ENCODE results near the gene ANKIB1. TPM values are rescaled to one million over a fixed set of nuclear protein-coding genes. Genes with fewer than 3 reads are reported as not detected.

Gene ANKIB1
- total RNA-seq, 2 experiments from 2014 or later, result 60.0 to 66.9 TPM

- POLR2A ChIA-PET, result no interaction called here
These were observed 97.9 kb downstream of the ANKIB1 start for GRCh38 chr7:92343714-92344113.

GRCh38 chr7:92352009-92352408, 106.2 kb downstream of the ANKIB1 start:
- no peak overlapping the region for H3K27ac Mint-ChIP-seq
- DNase-seq, result no peak
- Histone ChIP-seq H3K4me3 (ENCODE audit: low read length) (no peak overlapping the region), H3K36me3 (ENCODE audit: insufficient read depth, low read length) (peaks cover 50% of the 10 kb centered on the region), H3K9me3 (ENCODE audit: control insufficient read depth in 1 of 2, insufficient read depth in 1 of 2, low read length in 2 of 2) (no peaks in the 10 kb centered on the region), H3K4me1 (ENCODE audit: insufficient read depth, low read length) (no peaks in the 10 kb centered on the region), H3K27ac (ENCODE audit: low read depth in 1 of 2, low read length in 2 of 2) (no peak overlapping the region), H3K27me3 (ENCODE audit: control insufficient read depth in 1 of 2, insufficient read depth in 2 of 2, low read length in 2 of 2) (no peaks in the 10 kb centered on the region)
- H3K9me3 Mint-ChIP-seq, result no peaks in the 10 kb centered on the region
- no peak overlapping the region for H3K4me3 Mint-ChIP-seq
- ATAC-seq (ENCODE audit: poor library complexity), result no peak
- ChIA-PET CTCF (no interaction called here), POLR2A (no interaction called here)
- intact Hi-C loops (cut with DNase I, micrococcal nuclease), result no loop called here
- H3K27me3 Mint-ChIP-seq, result no peaks in the 10 kb centered on the region
- TF ChIP-seq CTCF (IDR thresholded peaks at IDR 0.05), result no peak
- no peaks in the 10 kb centered on the region for H3K4me1 Mint-ChIP-seq (ENCODE audit: low read depth)
- peaks cover 72% of the 10 kb centered on the region for H3K36me3 Mint-ChIP-seq (ENCODE audit: low read depth)

More at GRCh38 chr7:92343714-92344113, 97.9 kb downstream of the ANKIB1 start:
- CTCF ChIA-PET, result no interaction called here
- intact Hi-C loops (cut with DNase I, micrococcal nuclease), result no loop called here
- peaks cover 31% of the 10 kb centered on the region for H3K36me3 ChIP-seq (ENCODE audit: insufficient read depth, low read length)
- no peak for TF ChIP-seq CTCF (IDR thresholded peaks at IDR 0.05)
- peaks cover 60% of the 10 kb centered on the region for H3K36me3 Mint-ChIP-seq (ENCODE audit: low read depth)
- no peaks in the 10 kb centered on the region for H3K9me3 ChIP-seq (ENCODE audit: control insufficient read depth in 1 of 2, insufficient read depth in 1 of 2, low read length in 2 of 2)
- no peak overlapping the region for H3K27ac Mint-ChIP-seq
- no peaks in the 10 kb centered on the region for H3K27me3 ChIP-seq (ENCODE audit: control insufficient read depth in 1 of 2, insufficient read depth in 2 of 2, low read length in 2 of 2)
- no peak overlapping the region for H3K4me3 ChIP-seq (ENCODE audit: low read length)
- no peak overlapping the region for H3K4me3 Mint-ChIP-seq
- no peaks in the 10 kb centered on the region for H3K9me3 Mint-ChIP-seq
- DNase-seq (no peak), ATAC-seq (ENCODE audit: poor library complexity) (no peak)
- no peaks in the 10 kb centered on the region for H3K27me3 Mint-ChIP-seq
- H3K4me1 Mint-ChIP-seq (ENCODE audit: low read depth), result no peaks in the 10 kb centered on the region
- H3K4me1 ChIP-seq (ENCODE audit: insufficient read depth, low read length), result no peaks in the 10 kb centered on the region
- H3K27ac ChIP-seq (ENCODE audit: low read depth in 1 of 2, low read length in 2 of 2), result no peak overlapping the region

DNA sequence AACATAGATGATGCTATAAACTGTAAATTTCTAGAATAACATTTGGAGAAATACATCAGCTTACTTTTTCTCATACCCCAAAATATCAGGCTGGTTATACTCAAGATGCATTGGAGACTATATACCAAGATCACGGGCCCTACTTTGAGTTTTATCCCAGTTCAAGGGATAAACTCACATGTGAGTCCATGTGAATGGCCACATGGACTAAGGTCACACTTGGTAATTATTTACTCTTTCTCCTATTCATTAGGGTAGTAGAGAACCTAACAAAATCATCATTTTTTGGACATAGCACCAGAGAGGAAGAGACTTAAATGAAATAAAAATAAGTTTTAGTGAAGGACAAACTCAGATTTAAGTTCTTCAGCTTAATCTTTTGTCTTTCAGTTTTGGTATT, 108.4 kb downstream of the ANKIB1 start:
- Histone ChIP-seq H3K9me3 (ENCODE audit: control insufficient read depth in 1 of 2, insufficient read depth in 1 of 2, low read length in 2 of 2) (no peaks in the 10 kb centered on the region), H3K4me1 (ENCODE audit: insufficient read depth, low read length) (no peaks in the 10 kb centered on the region), H3K27me3 (ENCODE audit: control insufficient read depth in 1 of 2, insufficient read depth in 2 of 2, low read length in 2 of 2) (no peaks in the 10 kb centered on the region), H3K27ac (ENCODE audit: low read depth in 1 of 2, low read length in 2 of 2) (no peak overlapping the region), H3K4me3 (ENCODE audit: low read length) (no peak overlapping the region), H3K36me3 (ENCODE audit: insufficient read depth, low read length) (peaks cover 45% of the 10 kb centered on the region)
- ChIA-PET POLR2A (interaction anchor here (0.7 kb wide), 1 partner anchor 25 kb away, joined by 3 read pairs; no protein-coding TSS in a partner anchor), CTCF (interaction anchor here (0.6 to 1.5 kb wide), 2 partner anchors 8 to 10 kb away, joined by 3 read pairs; no protein-coding TSS in a partner anchor)
- intact Hi-C loops (cut with DNase I, micrococcal nuclease), result no loop called here
- Mint-ChIP-seq H3K9me3 (no peaks in the 10 kb centered on the region), H3K27me3 (no peaks in the 10 kb centered on the region), H3K4me3 (no peak overlapping the region), H3K4me1 (ENCODE audit: low read depth) (no peaks in the 10 kb centered on the region), H3K36me3 (ENCODE audit: low read depth) (peaks cover 75% of the 10 kb centered on the region), H3K27ac (no peak overlapping the region)
- no peak for DNase-seq
- TF ChIP-seq CTCF (IDR thresholded peaks at IDR 0.05), result no peak
- ATAC-seq (ENCODE audit: poor library complexity), result no peak

Measured in CD4-positive, alpha-beta T cell (primary cell).